HG03521 (cell line): ENCODE data around the gene ZDHHC1.

Experiments used
- ATAC-seq: cut with Tn5 transposase; IDR thresholded peaks from one replicate; pipeline ENCODE4 v1.9.1; 2021; ENCODE audit warnings: mild to moderate bottlenecking, moderate library complexity; ENCODE audit not compliant: unreplicated experiment

ZDHHC1 gene

GRCh38 chr16:67415872-67416793 lies at the start of gene ZDHHC1:
Gene ZDHHC1 (minus strand): TSS chr16:67416477. CDS start chr16:67407775, 8,702 bp downstream.
- ATAC-seq = peak; percentile 59

- ATAC-seq = no peak
Measured at GRCh38 chr16:67464565-67464964, 48.3 kb upstream of the ZDHHC1 start.

- no peak for ATAC-seq
Measured at GRCh38 chr16:67463691-67464090, 47.4 kb upstream of the ZDHHC1 start.

- no peak for ATAC-seq
Measured at GRCh38 chr16:67463059-67463458, 46.8 kb upstream of the ZDHHC1 start.

- no peak for ATAC-seq
Measured at GRCh38 chr16:67462279-67462655, 46.0 kb upstream of the ZDHHC1 start.

- ATAC-seq = no peak
Measured at GRCh38 chr16:67461600-67462278, 45.5 kb upstream of the ZDHHC1 start.

DNA sequence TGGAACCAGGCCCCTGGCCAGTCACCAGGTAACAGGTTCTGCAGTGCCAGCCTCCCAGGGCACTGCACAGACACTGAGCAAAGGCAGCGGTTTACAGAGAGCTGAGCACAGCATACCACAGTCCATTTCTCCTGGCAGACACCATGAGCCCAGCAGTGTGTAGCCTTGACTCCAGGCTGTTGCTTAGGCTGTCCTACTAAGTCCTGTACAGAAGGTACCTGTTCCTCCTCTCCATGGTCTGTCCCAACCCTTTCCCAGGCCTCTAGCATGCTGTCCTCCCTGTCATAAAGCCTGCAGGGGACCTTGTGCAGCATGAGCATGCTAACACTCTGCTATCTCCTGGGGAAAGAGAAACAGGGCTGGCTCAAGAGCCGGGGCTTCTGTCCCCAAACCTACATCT lies 44.7 kb upstream of the ZDHHC1 start:
- no peak for ATAC-seq

DNA sequence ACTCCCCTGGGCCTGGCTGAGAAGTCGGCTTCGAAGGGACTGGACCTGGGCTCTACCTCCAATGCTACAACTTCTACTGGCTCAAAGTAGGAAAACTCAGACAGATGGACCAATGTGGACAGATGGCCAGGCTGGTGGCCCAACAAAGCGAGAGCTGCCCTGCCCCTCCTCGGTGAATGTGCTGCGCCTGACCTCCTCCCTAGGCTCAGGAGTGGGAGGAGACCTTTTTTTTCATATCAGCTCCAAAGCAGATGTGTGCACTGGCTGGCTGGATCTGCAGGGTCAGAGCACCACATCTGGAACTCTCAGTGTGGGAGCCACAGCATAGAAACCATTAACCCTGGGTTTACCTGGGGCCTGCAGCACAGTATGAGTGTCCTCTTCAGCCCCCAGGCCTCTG lies 43.9 kb upstream of the ZDHHC1 start:
- no peak for ATAC-seq

DNA sequence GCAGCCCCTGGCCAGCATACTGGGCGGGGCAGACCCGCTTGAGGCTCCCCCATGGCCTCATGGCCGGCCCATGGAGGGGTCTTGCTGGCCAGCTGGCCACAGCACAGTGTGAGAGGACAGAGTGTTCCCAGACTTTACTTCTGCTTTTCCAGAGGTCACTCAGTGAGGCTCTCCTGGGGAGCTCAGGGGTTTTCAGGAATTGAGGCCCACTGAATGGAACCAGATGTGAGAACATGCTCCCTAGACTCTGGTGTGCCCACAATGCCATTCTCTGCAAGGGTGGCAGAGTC lies 43.5 kb upstream of the ZDHHC1 start:
- no peak for ATAC-seq

- no peak for ATAC-seq
Measured at GRCh38 chr16:67459066-67459860, 43.0 kb upstream of the ZDHHC1 start.

DNA sequence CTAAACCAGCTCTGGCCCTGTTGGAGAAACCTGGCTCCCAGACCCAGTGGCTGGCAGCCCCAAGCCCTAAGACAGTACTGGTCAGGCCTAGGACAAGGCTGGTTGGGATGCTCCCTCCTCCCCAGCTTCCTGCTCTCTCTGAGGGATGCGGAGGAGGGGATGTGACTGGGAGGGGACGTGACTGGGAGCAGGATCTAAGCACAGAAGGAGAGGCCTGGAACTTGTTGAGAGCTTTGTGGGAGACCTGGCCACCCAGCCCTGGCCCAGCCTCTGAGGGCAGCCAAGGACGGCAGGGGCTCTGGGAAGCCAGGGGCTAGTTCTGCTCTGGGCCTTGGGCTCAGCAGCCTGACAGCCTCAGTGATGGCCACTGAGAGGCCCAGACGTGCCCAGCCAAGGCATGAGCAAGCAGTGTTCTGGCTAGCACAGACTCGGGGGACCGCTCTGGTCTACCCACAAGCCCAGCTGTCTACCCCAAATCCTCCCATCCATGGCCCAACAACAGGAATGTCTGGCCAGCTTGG lies 41.9 kb upstream of the ZDHHC1 start:
- no peak for ATAC-seq

- ATAC-seq = no peak
Measured at GRCh38 chr16:67457611-67458010, 41.3 kb upstream of the ZDHHC1 start.

DNA sequence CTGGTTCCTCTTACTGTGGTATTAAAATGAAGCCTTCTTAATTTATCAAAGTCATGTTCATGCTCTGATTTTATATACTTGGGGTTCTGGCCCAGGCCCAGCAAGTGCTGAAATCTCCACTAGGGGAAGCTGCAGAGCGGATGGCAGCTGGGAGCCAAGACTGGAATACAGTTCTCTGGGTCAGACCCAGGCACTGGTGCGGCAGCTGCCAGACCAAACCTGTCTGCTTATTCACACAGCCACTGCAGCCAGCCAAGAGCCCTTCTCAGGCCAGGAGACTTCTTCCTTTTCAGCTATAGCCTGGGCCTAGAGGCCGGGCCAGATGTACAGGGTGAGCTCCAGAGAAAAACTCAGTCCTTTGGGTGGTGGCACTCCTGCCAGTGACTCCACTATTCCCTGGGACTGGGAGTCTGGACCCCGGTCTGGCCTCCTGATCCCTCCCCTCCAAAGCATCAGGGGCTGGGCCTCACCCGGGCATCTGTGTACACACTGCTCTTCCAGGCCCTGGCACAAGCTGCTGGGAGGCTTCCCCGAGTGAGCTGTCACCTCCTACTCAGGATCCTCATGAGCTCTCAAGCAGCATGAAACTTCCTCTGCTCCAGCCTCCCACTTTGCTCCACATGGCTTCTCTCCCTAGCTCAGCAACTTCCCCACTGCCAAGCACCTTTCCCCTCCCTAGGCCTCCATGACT lies 40.3 kb upstream of the ZDHHC1 start:
- no peak for ATAC-seq

DNA sequence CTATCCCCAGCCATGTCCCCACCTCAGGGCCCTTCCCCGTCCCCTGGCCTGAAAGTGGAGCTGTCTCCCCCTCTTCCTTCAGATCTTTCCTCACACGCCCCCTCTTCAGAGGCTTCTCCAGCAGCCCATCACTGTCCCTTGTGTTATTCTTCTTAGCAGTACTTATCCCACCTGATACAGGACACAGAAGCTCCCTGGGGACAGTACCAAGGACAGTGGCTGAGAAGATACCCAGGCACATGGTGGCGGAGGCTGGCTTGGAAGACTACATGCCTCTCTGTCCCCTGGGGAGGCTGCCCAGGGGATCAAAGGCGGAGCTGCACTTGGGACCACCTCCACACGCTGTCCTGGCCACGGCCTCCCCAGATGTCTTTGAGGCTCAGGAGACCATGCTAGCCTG lies 38.6 kb upstream of the ZDHHC1 start:
- no peak for ATAC-seq

- no peak for ATAC-seq
Measured at GRCh38 chr16:67454104-67454503, 37.8 kb upstream of the ZDHHC1 start.

GRCh38 chr16:67451704-67452435 lies 35.6 kb upstream of the ZDHHC1 start:
- no peak for ATAC-seq

- ATAC-seq = no peak
Measured at GRCh38 chr16:67451061-67451703, 34.9 kb upstream of the ZDHHC1 start.

DNA sequence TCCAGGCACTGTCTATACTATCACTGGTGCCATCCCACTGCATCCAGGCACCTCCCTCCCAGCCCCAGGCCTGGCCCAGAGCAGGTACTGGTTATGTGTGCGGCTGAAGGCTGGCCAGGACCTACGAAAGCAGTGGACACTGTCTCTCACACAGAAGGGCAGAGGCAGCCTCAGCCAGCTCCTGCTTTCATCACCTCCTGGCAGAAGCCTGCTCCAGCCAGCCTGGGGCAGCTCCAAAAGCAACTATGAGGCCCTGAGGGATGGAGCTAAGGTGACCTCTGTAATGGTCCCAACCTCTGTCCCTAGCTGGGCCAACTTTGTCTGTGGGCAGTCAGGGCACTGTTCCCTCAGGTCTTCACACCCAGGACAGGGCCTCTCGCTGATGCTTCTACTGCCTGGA lies 33.5 kb upstream of the ZDHHC1 start:
- ATAC-seq = no peak

GRCh38 chr16:67449336-67449735 lies 33.1 kb upstream of the ZDHHC1 start:
- no peak for ATAC-seq

DNA sequence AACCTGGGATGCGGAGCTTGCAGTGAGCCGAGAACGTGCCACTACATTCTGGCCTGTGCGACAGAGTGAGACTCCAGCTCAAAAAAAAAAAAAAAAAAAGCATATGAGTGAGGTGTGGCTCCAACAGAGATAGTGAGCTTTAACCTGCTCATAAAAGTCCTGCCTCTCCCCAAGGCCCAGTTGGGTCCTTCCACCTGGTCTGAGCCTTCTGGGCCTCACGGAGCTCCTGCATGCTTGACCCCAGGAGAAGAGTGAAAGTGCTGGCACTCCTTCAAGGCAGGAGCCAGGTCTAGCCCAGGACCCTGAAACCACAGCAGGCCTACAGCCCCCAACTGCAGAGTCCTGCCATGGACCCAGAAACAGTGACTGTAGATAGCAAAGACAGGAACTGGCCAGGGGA lies 32.3 kb upstream of the ZDHHC1 start:
- no peak for ATAC-seq
